ENCODE results near the gene RBM28. TPM values are rescaled to one million over a fixed set of nuclear protein-coding genes. Genes with fewer than 3 reads are reported as not detected.
A peak's percentile ranks its signal among the peaks of the same experiment; 100 is the strongest.

The RBM28 gene
- total and polyA plus RNA-seq, 2 of the 8 experiments (the other 6 are each of a cell fraction or from before 2014, with no cell fraction given) = 12.8 to 65.3 TPM

DNA sequence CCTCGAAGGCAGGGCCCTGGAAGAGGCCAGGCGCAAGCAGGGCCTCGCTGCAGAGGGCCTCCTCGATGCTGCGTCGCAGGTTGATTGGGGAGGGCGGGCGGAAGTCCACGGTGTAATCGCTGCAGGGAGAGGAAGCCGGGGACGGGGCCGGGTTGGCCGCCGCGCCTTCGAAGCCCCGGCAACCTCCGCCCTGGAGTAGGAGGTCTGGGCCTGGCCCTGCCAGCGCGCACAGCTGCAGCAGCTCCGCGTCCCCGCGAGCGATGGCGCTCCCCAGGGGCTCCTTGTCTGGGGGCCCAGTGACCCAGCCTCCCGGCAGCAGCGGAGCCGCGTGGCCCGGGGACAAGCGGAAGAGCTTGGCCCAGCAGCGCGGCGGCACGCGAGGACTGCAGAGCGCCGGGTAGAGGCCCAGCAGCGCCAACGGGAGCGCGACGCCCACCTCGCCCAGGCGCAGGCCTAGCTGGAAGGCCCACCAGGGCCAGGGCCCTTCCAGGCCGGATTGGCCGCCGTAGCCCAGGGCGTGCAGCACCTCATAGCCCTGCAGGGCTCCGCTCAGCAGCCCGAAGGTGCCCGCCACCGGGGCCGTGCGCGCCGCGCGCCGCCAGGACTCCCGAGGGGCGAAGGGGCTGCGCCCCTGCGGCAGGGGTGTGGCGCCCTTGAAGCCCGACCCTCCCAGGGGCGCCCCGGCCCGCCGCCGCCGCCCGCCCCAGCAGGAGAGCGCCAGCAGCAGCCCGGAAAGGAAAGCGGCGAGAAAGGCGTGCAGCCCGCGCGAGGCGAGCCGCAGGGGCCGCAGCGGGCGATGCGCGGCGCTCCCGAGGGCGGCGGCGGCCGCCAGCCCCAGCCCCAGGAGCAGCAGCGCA lies 7.8 kb upstream of the RBM28 start:
- Histone ChIP-seq H2BK12ac (ENCODE audit: low read depth, low read length) (no peak overlapping the region), H3K9ac (replicated peaks in 1 of 4; ENCODE audit: extremely low read depth in 1 of 4, low read depth in 3 of 4, low read length in 3 of 4) (no peak overlapping the region), H2AFZ (ENCODE audit: low read length) (peak overlapping the region; percentile 36; the same call in 1 of the 2 replicates), H3K14ac (ENCODE audit: insufficient read length) (no peak overlapping the region), H4K8ac (ENCODE audit: extremely low read depth, insufficient read depth, low read length) (peak overlapping the region; percentile 86; the same call in 1 of the 2 replicates), H4K20me1 (replicated peaks in 1 of 2; ENCODE audit: control insufficient read depth in 1 of 2, insufficient read depth in 2 of 2, low read length in 2 of 2) (peaks cover 0 to 1% of the 10 kb centered on the region in 2 experiments), H2BK15ac (ENCODE audit: low read length) (no peak overlapping the region), H3K4me2 (ENCODE audit: insufficient read depth in 1 of 2, low read depth in 2 of 2, low read length in 2 of 2) (peak overlapping the region; percentile 60 to 69), H3K79me1 (ENCODE audit: low read depth, low read length) (no peaks in the 10 kb centered on the region), H3K4ac (replicated peaks; ENCODE audit: insufficient read length, low read depth, low read length) (no peak overlapping the region), H3K27ac (ENCODE audit: low read depth, low read length) (no peak overlapping the region), H2BK5ac (ENCODE audit: low read depth, low read length) (no peak overlapping the region), H2AK5ac (ENCODE audit: low read depth, low read length) (no peak overlapping the region), H3K18ac (ENCODE audit: extremely low read depth, low read length) (peak overlapping the region; percentile 48), H3K23me2 (ENCODE audit: low read depth, low read length) (peaks cover 3% of the 10 kb centered on the region; the same call in 1 of the 2 replicates), H3K36me3 (ENCODE audit: control insufficient read depth in 2 of 4, insufficient read depth in 4 of 4, low read length in 3 of 4) (peaks cover 0 to 6% (median 0%) of the 10 kb centered on the region in 4 experiments; a peak in 1 of 8 replicates), H3K4me3 (ENCODE audit: extremely low read depth in 1 of 4, insufficient read depth in 2 of 4, low read depth in 3 of 4, low read length in 4 of 4) (peak overlapping the region in 2 of 4 experiments; percentile 20 to 46; a peak in 4 of 8 replicates), H3K79me2 (ENCODE audit: control insufficient read depth in 1 of 2, insufficient read depth in 2 of 2, low read length in 2 of 2) (no peaks in the 10 kb centered on the region), H3K23ac (ENCODE audit: insufficient read length) (no peak overlapping the region), H3K56ac (replicated peaks; ENCODE audit: insufficient read length, low read depth, low read length) (no peak overlapping the region), H4K91ac (replicated peaks; ENCODE audit: insufficient read length, low read length) (no peak overlapping the region), H3K9me3 (ENCODE audit: insufficient read depth in 2 of 2, low read depth in 1 of 2, low read length in 1 of 2) (no peaks in the 10 kb centered on the region; a peak in 1 of 4 replicates), H4K5ac (ENCODE audit: insufficient read length, low read depth, low read length) (no peak overlapping the region), H2BK120ac (replicated peaks; ENCODE audit: low read depth, low read length) (no peak overlapping the region), H2BK20ac (ENCODE audit: low read length) (no peak overlapping the region), H3K27me3 (replicated peaks in 1 of 4; ENCODE audit: control insufficient read depth in 3 of 4, extremely low read depth in 1 of 4, insufficient read depth in 3 of 4, low read length in 3 of 4) (peaks cover 34 to 71% (median 57%) of the 10 kb centered on the region in 4 experiments), H3K4me1 (replicated peaks in 1 of 4; ENCODE audit: control insufficient read depth in 3 of 4, insufficient read depth in 4 of 4, low read length in 3 of 4) (peaks cover 0 to 7% (median 5%) of the 10 kb centered on the region in 4 experiments; a peak in 6 of 7 replicates)
- CTCF ChIA-PET (ENCODE audit: partially characterized antibody) = interaction anchor here (0.6 to 13.6 kb wide), 11 partner anchors 9 to 163 kb away, joined by 3 to 345 read pairs (median 4); partner anchors contain the start of gene PRRT4
- POLR2A ChIA-PET (ENCODE audit: partially characterized antibody) = interaction anchor here (0.6 to 1.5 kb wide), 6 partner anchors 9 to 104 kb away, joined by 3 to 10 read pairs (median 3); partner anchors contain the start of gene HILPDA
- FAIRE-seq = no peak
- WGBS, 2 experiments (ENCODE audit: extremely low coverage in 1 of 2, insufficient coverage in 1 of 2, insufficient read length in 1 of 2, insufficient replicate concordance in 2 of 2, low coverage in 1 of 2, low lambda C conversion rate in 2 of 2, missing lambda C conversion rate in 1 of 2) = 26% methylated on average over 39 of the region's 97 CpGs; no CpG with 5 or more reads in 1 of the 2 experiments
- peak in 1 of 2 experiments; percentile 74 for DNase-seq (ENCODE audit: low read depth in 1 of 2, low spot score in 2 of 2)
- TF ChIP-seq SIX5 (IDR thresholded peaks at IDR 0.05; ENCODE audit: low read depth, low read length) (no peak), RXRA (IDR thresholded peaks at IDR 0.05; ENCODE audit: insufficient read depth, low read depth, low read length) (no peak), SRF (IDR thresholded peaks at IDR 0.05; ENCODE audit: low read depth, low read length) (no peak), CTBP2 (IDR thresholded peaks at IDR 0.05; ENCODE audit: borderline replicate concordance, insufficient read depth, insufficient read length, low read length) (no peak), GABPA (IDR thresholded peaks at IDR 0.05; ENCODE audit: borderline replicate concordance, insufficient read depth, low read length) (peak; percentile 43; the same call in 1 of the 2 replicates), HDAC6 (IDR thresholded peaks at IDR 0.05; ENCODE audit: low read depth, low read length) (no peak), NRF1 (IDR thresholded peaks at IDR 0.05; ENCODE audit: low read depth, low read length) (no peak), TBP (IDR thresholded peaks at IDR 0.05; ENCODE audit: low read depth, low read length) (no peak), RFX5 (IDR thresholded peaks at IDR 0.05; ENCODE audit: borderline replicate concordance, low read depth, low read length) (no peak), EP300 (IDR thresholded peaks at IDR 0.05; ENCODE audit: borderline replicate concordance in 1 of 2, low read depth in 2 of 2, low read length in 2 of 2) (no peak), JUN (IDR thresholded peaks at IDR 0.05; ENCODE audit: low read depth, low read length) (no peak)
